HG02623 (cell line): Measurements from ENCODE around the gene ARMC9.
A peak's percentile ranks its signal among the peaks of the same experiment; 100 is the strongest.
"Not testable (repeated sequence)": the region's sequence is repeated elsewhere in the genome, so short reads cannot be mapped to it uniquely, and the experiment has no call there.

Source experiments
- ATAC-seq: cut with Tn5 transposase; IDR thresholded peaks from one replicate; pipeline ENCODE4 v1.9.1; 2021; ENCODE audit warnings: moderate library complexity; ENCODE audit not compliant: unreplicated experiment

Gene ARMC9

DNA sequence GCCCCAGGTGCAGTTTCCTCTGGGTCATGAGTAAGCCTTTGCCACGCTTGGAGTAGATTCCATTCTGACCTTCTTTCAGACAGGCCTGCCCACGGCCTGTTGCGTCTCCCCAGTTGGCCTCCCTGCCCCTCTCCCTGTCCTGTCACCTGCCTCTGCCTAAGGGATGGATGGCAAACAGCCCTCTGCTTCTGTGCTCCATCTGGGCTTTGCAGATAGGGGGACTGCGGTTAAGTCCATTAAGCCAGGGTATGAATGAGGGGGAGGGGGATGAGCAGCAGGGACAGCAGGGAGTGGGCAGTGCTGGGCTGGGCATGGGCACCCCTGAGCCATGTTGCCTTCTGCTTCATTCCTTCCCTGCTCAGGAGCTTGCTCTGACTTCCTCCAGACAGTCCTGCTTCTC is 159.5 kb downstream of the ARMC9 start:
- ATAC-seq, result no peak

DNA sequence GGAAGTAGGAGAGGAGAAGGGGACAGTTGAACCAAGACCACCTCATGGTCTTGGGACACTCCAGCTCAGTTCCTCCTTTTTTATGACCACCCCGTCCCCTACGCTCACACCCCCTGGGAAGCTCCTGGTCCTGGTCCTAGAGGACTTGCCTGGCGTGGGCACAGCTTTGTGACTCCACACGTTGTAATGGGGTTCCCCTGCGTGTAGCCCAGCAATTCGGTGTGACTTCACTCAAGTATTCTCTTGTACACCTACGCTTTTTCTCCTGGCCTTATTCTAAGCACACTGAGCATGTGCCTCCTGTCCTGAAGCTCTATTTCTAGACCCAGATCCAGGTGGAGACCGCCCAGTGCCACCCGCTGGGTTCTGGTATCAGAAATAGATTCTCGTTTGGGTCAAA is 161.0 kb downstream of the ARMC9 start:
- ATAC-seq, result no peak

DNA sequence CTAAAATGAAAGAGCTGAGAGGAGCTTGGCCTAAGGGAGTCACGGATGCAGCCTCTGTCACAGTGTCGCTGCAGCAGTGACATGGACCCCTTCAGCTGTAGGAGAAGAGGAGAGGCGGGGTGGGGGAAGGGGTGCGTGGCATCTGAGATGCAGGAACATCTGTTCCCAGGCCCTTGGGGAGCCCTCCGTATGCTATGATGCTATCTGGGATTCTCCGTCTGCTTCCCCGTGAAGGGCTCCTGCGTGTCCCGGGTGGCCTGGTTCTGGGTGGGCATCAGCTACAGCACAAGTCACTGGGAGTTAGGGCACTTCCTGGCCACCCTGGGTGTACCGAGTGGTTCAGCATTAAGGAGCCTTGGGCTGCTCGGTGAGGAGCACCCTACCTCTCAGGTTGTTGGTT is 161.5 kb downstream of the ARMC9 start:
- ATAC-seq, result no peak

DNA sequence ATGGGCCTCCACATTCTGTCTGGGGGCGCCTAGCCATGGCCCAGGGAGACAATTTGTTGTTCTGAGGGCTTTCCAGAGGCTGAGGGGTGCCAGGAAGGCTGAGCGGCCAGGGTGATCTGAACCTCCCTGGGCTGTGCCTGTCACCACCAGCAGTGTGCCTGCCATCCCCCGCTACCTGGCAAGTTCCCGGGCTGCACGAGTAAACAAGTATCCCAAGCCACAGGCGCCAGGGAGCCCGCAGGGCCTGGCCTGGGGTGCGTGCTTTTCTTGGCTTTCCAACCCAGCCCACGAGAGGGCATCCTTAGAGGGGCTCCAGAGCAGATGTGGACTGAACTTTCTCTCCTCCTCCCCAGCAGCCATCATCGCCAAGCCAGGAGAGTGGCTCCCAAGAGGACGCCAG is 162.0 kb downstream of the ARMC9 start:
- no peak for ATAC-seq

DNA sequence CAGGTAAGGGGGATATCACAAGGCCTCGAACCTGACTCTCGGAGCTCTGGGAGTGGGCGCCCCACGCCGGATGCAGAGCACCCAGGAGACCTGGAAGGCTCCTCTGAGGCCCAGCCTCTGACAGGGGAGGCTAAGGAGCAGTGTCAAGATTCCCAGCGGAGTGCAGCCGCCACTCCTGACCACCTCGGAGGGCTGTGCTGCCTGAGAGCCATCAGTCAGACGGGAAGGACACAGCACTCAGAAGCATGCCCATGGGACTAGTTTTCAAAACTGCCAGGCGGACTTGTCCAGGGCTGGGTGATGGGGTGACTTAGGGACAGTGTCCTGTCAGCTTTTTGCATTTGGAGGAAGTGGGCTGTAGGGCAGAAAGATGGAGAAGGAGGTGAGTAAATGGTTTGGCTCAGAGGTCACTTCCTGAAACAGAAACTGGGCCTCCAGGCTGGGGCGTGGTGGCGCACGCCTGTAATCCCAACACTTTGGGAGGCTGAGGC is 162.5 kb downstream of the ARMC9 start:
- no peak for ATAC-seq

DNA sequence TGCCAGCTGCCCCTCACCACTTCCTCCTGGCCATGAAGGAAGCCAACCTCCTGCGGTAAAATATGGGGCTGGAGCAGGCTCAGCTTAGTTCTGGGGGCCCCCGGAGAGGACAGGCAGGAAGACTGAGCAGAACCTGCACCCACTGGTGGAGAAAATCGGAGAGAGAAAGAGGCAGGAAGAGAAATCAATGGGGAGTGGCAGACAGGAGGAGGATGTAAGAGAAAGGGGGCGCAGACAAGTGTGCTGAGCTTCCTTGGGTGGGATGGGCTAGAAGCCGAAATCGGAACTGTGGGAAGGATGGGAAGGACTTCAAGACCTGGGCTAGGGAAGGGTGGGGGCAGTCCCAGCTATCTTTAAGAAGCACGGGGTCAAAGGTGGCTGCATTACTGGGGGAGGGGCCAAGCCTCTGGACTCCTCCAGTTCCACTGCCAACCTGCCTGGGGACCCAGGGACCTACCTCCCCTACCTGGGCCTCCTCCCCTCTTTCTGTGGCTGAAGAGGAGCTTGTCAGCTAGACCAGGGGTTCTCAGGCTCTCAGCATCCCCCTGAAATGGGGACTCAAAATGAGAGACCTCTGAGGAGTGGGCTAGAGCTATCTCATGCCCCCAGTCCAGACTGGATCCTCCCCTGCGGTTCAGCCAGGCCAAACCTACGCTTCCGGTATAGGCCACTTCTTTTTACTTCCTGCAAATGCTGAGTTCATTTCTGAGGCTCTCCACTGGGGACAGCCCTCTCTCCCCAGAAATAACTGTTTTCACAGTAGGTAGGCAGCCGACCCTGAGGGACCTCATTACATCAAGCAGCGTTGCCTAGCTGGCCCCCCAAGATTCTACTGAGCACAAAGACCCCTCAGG is 163.5 kb downstream of the ARMC9 start:
- peak; percentile 80 for ATAC-seq

DNA sequence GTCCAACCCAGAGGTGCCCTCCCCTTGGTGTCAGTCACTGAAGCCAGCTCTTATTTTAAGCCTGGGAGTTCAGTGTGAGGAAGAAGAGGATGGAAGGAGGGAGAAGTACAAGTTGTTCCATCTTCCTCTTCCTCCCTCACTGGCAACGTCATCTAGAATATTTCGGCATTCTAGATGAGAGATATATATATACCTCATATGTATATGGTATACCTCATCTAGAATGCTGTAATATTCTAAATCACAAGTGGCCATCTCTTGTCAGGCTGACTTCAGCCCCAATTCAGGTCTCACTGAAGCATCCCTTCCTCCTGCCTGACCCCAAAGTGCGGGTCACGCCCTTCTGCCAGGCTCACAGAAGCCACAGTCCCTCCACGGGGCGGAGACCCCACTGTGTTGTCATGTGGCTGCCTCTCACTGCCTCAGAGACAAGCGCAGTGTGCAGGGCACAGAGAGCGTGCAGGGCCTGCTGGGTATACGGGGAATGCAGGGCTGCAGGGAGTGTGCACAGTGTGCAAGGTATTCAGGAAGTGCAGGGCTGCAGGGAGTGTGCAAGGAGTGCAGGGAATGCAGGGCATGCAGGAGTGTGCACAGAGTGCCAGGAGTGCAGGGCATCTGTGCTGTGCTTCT is 164.2 kb downstream of the ARMC9 start:
- no peak for ATAC-seq

DNA sequence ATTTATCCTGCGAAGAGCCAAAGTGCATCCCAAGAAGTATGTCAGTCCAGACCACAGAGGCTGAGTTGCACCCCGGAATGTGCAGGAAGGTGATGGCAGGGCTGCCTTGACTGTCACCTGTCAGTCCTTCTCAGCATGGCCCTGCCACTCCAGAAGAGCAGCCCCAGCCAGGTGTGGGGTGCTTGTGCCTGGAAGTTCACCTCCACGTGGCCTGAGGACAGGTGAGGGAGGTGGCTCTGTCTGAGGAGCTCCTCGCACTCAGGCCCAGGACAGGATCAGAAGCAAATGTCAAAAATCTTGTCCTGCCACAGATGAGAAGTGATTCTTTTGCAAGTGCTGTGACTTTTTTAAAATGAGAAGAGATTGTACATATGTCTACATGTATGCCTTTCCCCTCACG is 165.6 kb downstream of the ARMC9 start:
- ATAC-seq, result no peak

DNA sequence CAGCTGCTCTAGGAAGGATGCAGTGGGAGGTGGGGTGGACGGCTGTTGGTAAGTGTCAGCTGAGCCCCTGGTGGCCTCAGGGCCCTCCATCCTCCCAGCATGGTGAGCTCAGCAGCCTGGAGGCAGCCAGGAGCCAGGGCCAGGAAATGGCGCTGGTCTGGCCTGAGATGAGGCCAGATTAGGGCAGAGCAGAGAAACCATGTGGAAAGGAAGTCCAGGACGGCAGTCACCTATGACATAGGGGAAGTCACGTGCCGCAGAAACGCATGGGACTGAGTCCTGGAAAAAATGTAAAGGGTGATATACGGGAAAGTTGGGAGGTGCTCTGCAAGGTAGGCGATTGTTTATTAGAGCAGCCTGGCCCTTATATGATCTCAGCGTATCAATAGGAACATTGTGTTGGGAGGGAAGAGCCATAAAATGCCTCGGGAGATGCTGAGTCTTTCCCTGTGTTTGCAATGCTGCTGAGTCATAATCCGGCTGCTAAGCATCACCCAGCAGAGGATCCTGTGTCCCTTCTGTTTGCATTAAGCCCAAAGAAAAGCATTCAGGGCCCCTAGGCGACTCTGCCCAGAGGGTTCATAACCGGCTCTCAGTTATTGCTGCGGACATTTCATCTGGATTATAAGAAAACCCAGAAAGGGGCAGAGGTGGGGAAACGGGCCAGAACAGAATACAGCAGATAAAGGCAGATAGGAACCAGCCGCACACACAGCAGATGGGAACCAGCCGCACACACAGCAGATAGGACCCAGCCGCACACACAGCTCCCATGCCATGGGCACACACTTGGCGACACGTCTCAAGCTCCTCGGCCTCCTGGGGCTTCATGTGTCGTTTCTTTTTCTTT is 166.8 kb downstream of the ARMC9 start:
- ATAC-seq, result no peak

DNA sequence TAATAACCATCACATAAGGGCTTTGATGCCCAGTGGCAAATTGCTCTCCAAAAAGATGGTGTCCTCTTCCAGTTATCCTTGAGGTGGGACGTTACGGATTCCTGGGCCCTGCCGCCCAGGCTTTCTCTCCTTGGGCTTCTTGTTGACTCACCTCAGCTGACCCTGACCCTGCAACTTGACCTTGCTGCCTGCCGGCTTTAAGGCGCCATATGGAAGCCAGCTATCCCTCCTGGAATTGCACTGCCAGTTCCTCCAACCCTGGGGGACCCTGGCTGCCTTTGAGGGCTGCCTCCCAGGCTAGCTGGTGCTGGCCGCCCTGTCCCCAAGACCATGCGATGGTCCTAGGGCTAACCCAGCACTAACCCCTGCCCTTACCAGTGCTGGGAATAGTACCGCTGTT is 168.7 kb downstream of the ARMC9 start:
- no peak for ATAC-seq

DNA sequence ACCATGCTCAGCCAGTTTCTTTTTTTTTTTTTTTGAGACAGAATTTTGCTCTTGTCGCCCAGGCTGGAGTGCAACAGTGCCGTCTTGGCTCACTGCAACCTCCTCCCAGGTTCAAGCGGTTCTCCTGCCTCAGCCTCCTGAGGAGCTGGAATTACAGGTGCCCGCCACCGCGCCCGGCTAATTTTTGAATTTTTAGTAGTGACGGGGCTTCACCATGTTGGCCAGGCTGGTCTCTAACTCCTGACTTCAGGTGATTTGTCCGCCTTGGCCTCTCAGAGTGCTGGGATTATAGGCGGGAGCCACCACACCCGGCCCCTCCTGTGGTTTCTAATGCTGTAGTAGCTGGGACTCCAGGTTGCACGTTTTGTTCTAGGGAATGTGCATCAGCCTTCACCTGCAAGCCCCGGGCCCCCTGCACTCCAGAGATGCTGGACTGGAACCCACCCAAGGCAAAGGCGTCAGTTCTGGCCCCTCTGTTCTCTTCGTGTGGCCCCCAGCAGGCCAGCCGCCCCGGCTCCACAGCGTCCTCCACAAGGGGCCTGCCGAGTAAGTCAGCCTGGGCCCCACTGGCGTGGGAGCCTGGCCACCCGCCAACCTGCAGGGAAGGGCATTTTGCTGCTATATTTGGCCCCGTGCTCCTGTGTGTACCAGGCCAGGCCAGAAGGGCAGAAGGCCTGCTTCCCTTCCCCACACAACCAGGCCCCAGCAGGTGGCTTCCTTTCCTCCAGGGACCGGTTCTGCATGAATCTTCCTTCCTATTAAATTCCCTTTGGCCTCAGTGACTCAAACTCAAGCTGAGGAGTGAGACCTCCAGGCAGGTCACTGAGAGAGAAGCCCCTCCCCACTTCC is 171.4 kb downstream of the ARMC9 start:
- ATAC-seq, result no peak

DNA sequence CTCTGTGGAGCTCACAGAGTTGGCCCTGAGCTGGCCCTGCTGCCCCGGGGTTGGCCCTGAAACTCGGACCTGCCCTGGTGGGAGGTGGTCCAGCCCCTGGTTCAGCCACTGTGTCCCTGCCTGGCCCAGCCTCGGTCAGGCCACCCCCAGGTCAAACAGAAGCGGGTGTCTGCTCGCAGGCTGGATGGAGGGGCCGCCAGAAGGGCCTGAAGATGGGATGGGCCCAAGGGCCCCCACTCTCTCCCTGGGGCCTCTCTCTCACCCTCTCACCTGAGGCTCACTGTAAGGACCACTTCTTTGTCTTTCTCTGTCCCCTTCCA is 172.0 kb downstream of the ARMC9 start:
- ATAC-seq, result no peak

DNA sequence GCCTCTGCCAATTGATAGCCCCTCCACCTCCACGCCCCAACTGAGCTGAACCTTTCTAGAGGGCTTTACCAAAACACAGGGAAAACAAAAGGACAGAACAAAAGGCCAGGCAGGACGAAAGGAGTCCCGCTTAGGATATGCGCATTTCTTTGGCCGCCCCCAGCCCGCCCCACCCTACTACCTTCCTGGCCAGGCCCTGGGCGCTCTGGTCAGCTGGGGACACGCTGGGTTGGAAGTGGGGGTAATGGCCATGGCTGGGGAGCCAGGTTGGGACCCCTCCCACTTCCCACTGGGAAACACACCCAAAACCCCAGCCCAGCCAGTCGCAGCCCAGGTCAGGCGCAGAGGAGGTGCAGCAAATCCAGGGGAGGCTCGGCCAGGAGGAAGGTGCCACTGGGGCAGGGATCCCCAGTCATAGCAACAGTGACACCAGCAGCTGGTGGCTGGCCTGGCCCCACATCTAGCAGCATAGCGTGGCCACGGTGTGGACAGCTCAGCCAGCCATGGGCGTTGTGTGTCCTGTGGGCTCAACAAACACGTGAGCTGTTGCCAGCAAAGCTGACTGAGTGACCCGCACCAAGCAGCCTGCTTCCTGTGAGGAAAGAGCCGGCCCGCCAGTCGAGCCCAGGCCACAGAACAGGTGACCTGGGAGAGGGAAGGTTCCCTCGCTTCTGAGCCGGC is 172.5 kb downstream of the ARMC9 start:
- no peak for ATAC-seq

DNA sequence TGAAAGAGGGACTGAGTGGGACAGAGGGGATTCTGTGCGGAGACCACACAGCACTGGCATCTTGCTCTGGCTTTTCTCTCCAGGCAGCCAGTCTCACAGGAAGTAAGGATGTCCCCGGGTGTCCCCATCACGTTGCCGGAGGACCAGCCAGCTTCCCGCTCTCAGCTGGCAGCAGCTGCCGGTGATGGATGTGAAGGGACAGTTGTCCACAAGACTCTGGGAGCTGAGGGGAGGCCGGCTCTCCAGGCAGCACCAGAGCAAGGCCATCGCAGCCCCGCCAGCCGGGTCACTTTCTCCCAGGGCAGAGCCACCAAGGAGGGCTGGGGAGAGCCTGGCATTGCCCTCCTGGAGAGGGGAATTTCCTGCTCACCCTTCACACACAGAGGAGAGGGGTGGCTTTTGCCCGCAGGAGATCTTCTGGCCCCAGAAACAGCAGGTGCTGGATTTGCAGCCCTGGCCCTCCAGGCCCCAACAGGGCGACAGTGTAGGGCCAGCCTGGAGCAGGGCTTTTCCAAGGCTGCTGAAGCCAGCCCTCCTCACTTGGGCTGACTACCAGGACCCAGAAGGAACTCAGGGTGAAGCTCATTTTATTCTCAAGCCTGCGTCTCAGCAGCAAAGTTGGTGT is 173.1 kb downstream of the ARMC9 start:
- ATAC-seq, result no peak

DNA sequence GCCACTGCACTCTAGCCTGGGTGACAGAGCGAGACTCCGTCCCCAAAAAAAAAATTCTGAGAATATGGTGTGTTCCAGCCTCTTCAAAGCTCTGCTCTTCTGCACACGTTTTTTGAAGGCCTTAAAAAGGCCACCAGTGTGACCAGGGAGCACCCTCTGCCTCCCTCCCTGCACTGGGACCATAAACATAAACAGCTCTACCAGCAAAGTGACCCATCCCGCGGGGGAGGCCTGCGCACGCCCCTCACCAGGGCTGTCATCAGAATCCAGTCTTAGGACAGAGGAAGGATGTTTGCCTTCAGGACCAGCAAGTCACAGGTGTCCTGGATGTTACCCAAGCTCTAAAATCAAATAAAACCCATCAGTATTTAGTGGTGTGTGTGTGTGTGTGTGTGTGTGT is 173.9 kb downstream of the ARMC9 start:
- ATAC-seq, result no peak

DNA sequence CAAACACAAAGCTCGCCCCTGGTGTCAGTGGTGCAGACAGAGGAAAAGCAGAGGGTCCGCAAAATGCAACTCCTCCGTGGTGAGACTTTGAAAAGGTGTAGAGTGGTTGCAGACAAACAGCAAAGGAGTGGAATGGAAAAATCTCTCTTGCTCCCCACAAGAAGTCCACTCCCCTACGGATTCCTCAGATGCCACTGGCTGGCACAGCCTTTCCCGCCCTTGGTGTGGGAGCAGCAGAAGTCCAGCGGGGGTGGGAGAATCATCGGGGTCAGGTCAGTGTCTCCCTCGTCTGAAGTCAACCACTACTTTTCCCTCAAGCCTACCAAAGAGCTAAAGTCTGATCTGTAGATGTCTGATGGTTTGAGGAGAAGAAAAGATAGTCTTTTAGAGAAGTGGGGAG is 174.8 kb downstream of the ARMC9 start:
- no peak for ATAC-seq

DNA sequence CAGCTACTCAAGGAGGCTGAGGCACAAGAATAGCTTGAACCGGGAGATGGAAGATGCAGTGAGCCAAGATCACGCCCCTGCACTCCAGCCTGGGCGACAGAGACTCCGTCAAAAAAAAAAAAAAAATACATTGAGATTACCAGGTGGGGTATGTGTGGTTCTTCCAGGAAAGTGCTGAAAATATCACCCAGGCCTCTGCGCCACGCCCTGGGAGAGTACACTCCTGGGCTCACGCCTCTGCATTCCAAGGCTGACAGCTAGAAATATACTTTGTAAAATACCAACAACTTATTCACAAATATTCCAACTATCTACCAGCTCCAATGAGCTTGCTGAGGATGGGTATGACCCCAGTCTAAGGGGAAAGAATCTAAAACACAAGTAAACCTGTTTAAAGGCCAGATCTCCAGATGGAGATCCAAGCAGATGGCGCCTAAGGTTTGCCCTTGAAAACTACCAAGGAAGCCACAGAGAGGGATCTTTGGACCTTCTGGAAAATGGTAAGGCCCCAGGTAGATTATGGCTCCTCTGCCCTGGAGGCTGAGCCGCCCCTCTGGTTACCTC is 175.4 kb downstream of the ARMC9 start:
- no peak for ATAC-seq

DNA sequence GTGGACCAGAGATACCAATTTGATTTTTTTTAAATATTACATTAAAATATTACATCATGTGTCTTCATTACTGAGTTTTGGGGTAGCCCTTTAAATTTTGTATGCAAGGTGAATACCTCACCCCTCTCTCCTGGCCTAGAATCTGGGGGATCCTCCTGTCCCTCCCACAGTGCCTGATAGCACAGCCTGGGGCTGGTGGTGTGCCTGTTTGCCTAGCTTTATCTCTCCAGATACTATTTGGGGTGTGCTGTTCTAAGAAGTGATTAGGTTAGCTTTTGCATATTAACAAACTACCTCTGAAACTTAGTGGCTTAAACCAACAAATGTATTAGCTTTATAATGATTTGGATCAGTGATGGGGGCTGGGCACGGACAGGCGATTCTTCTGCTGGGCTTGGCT is 176.3 kb downstream of the ARMC9 start:
- no peak for ATAC-seq

DNA sequence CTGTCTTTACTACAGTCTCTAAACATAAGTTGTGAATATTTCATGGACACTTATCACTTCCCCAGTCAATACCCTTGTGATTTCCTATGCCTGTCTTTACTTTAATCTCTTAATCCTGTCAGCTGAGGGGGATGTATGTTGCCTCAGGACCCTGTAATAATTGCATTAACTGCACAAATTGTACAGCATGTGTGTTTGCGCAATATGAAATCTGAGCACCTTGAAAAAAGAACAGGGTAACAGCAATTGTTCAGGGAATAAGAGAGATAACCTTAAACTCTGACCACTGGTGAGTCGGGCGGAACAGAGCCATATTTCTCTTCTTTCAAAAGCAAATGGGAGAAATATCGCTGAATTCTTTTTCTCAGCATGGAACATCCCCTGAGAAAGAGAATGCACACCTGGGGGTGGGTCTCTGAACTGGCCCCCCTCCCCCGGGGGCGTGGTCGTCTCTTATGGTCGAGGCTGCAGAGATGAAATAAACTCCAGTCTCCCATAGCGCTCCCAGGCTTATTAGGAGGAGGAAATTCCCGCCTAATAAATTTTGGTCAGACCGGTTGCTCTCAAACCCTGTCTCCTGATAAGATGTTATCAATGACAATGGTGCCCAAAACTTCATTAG is 177.7 kb downstream of the ARMC9 start:
- ATAC-seq, result not testable (repeated sequence)
